AG04449 (cell line): Measurements from ENCODE around the gene C19orf85.

Experiments
- CTCF ChIA-PET: fragments of 350-600 bp; formaldehyde crosslinking; extraction: SDS; loops from one replicate; lab custom pipeline; 2021; ENCODE audit warnings: antibody characterized with exemption; lab: Yijun Ruan, JAX
- POLR2A ChIA-PET: fragments of 400-600, 350-600 bp; formaldehyde crosslinking; extraction: SDS; loops from one replicate; lab custom pipeline; 2020; ENCODE audit warnings: antibody characterized with exemption, inconsistent platforms; lab: Yijun Ruan, JAX
- DNase-seq: peaks from one replicate; pipeline ENCODE4 v3.0.0-alpha.2; 2010; ENCODE audit warnings: low read depth, low spot score
- H3K4me3 ChIP-seq: 2 replicates; pipeline ENCODE4 v1.5.1; 2011; ENCODE audit warnings: low read depth, mild to moderate bottlenecking, control low read depth, low read length
- TF ChIP-seq, protein P1 (sequence below): IDR thresholded peaks from one replicate; pipeline ENCODE4 v1.5.1; 2011; ENCODE audit warnings: mild to moderate bottlenecking, moderate library complexity, low read length, control low read depth, inconsistent platforms; ENCODE audit not compliant: insufficient read depth; ENCODE audit errors: missing control alignments

The C19orf85 gene

DNA sequence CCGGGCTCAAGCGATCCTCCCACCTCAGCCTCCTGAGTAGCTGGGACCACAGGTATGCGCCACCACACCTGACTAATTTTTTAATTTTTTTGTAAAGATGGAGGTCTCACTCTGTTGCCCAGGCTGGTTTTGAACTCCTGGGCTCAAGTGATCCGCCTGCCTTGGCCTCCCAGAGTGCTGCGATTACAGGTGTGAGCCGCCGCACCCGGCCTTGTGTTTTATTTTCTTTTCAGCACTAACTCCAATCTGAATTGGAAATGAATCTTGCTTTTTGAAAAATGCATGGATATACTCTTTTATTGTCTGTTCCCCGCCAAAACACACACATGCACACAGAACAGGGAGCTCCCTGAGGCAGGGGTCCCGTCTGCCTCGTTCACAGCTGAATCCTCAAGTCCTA, 1.8 kb downstream of the C19orf85 start:
- TF ChIP-seq, protein P1, sequence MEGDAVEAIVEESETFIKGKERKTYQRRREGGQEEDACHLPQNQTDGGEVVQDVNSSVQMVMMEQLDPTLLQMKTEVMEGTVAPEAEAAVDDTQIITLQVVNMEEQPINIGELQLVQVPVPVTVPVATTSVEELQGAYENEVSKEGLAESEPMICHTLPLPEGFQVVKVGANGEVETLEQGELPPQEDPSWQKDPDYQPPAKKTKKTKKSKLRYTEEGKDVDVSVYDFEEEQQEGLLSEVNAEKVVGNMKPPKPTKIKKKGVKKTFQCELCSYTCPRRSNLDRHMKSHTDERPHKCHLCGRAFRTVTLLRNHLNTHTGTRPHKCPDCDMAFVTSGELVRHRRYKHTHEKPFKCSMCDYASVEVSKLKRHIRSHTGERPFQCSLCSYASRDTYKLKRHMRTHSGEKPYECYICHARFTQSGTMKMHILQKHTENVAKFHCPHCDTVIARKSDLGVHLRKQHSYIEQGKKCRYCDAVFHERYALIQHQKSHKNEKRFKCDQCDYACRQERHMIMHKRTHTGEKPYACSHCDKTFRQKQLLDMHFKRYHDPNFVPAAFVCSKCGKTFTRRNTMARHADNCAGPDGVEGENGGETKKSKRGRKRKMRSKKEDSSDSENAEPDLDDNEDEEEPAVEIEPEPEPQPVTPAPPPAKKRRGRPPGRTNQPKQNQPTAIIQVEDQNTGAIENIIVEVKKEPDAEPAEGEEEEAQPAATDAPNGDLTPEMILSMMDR = no peak
- H3K4me3 ChIP-seq = no peak overlapping the region
- ChIA-PET CTCF (interaction anchor here (1.4 to 1.5 kb wide), 2 partner anchors 8 to 41 kb away, joined by 3 to 11 read pairs; no protein-coding TSS in a partner anchor), POLR2A (no interaction called here)
- no peak for DNase-seq

DNA sequence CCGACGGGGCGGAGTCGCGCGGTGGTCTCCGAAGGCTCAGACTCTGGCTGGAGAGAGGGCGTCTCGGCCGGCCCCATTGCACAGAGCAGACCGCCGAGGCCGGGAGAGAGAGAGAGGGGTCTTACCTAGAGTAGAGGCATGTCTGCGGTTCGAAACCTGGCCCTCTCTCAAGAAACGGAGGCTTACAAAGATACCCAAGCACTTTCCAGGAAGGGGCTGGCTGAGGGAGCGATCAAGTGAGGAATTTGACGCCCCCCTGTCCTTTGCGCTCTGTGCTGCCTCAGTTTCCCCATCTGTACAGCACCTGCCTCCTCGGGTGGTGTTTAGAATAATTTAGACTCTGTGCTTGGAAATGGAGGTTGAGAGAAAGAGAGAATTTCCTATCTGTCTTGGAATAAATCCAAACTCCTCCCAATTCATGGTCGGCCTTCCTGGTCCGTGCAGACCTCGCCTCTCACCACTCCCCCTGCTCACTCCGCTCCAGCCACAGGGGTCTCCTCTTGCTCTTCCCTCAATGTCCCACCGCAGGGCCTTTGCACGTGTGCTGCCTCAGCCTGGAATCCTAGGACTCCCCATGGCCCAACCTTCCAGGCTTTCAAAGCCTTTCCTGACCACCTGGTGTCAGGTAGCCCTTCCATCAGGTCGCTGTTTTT, 2.5 kb downstream of the C19orf85 start:
- ChIA-PET CTCF (interaction anchor here (0.9 to 1.5 kb wide), 3 partner anchors 9 to 42 kb away, joined by 3 to 11 read pairs (median 4); no protein-coding TSS in a partner anchor), POLR2A (interaction anchor here (0.7 to 1.0 kb wide), 6 partner anchors 9 to 72 kb away, joined by 3 to 9 read pairs (median 4); partner anchors contain the start of genes UBE2S and ZNF628)

DNA sequence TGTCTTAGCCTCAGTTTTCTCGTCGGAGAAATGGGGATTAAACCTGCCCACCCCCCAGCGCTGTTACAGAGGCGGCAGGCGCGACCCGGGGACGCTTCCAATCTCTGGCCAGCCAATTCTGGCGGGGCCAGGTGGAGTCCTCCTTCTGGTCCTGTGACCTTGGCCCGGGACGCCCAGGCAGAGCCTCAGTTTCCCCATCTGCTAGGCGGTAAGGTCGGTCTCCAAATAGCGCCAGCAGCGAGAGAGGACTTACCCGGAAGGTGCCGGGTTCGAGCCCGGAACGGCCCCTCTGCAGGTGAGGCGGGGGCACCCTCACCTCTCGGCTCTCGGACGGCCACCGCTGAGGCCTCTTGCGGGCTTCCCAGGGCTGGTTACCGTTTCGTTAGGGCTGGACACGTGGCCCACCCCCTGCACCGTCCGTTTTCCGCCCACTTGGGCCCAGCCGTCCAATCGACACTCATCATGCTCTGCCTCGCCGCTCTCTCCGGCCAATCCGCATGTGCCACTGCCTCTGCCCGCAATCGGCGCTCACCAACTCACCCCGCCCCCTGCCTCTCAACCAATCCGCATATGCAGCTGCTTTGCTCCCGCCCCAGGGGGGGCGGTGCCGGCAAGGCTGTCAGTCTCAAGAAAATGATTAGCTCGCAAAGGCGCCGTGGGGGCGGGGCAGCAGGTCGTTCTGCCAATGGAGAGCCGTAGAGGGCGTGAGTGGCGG, 3.1 kb downstream of the C19orf85 start, which contains the start of gene ISOC2:
Gene ISOC2 (minus strand): TSS at position 384 of the 715 bp plus-strand sequence. CDS start 5,156 bp downstream, outside the sequence.
- ChIA-PET POLR2A (interaction anchor here (0.7 to 1.0 kb wide), 6 partner anchors 10 to 71 kb away, joined by 3 to 9 read pairs (median 4); partner anchors contain the start of genes UBE2S and ZNF628), CTCF (interaction anchor here (0.9 to 1.5 kb wide), 3 partner anchors 9 to 164 kb away, joined by 3 to 4 read pairs (median 3); no protein-coding TSS in a partner anchor)
- DNase-seq = peak; percentile 98
- TF ChIP-seq, protein P1 = no peak
- peak within 1 kb of the TSS; percentile 98 for H3K4me3 ChIP-seq

More for the DNA sequence above, 2.5 kb downstream of the C19orf85 start:
- peak overlapping the region; percentile 66 for H3K4me3 ChIP-seq
- DNase-seq = no peak
- TF ChIP-seq, protein P1 = no peak

DNA sequence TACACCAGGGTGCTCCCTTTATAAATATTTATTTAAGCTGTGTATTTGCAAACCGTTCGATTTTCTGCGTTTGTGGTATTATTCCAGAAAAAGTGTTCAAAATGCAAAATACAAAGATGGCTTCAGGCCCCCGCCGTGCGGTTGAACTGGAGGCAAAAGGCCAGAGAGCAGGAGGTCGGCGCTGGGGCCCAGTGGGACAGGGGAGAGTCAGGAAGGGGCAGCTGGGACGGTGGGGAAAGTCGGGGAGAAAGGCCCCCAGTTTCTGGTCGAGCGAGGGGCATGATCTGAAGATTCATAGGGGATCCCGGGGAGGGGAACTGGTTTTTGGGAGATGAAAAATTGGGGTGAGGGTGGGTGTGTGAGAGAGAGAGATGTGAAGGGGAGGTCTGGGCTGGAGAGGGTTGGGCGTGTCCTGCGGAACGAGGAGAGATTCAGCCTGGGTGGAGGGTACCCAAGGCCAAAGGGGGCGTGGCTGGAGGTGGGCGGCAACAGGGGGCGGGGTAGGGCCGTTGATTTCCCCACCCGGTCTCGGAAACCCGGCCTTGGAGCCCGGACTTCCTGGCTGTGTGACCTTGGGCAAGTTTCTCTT, 3.8 kb downstream of the C19orf85 start:
- TF ChIP-seq, protein P1 = no peak
- DNase-seq = no peak
- ChIA-PET POLR2A (no interaction called here), CTCF (interaction anchor here (0.7 to 2.9 kb wide), 7 partner anchors 9 to 320 kb away, joined by 3 to 25 read pairs (median 3); no protein-coding TSS in a partner anchor)
- H3K4me3 ChIP-seq = peak overlapping the region; percentile 98

DNA sequence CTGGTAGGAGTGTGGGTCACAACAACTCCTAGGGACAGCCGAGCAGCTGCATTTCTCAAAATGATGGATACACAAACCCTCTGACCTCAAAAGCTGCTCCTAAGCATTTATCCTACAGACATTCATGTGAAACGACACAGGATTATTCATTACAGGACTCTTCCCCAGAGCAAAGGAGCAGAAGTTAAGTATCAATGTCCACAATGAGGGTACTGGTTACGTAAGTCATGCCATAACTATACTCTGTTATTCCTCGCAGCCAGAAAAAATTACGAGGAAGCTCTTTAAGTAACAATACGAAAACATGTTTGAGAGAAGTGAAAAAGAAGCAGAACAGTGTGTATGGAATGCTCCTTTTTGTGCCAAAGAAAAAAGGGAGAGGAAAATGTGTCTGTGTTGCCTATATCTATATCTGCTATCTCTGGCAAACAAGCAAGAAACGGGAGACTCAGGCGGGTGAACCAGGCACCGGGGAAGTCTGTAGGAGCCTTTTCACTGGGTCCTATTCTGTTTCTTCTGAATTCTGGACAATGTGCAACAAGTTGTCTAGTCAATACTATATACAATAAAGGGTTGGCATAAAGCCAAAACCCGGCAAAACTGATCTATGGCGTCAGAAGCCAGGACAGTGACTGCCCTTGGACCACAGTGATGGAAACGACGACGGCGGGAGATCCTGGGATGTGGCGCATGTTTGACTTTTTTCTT, 4.4 kb downstream of the C19orf85 start:
- TF ChIP-seq, protein P1 = no peak
- peak overlapping the region; percentile 98 for H3K4me3 ChIP-seq
- no peak for DNase-seq
- ChIA-PET POLR2A (no interaction called here), CTCF (interaction anchor here (0.7 to 3.4 kb wide), 13 partner anchors 8 to 320 kb away, joined by 3 to 30 read pairs (median 3); partner anchors contain the start of genes DNAAF3 and ZNF628)
